Muscle layer of colon (tissue), 2 donors: ENCODE results near the gene SREBF1.

Experiments
- H3K27ac ChIP-seq: one replicate; pipeline ENCODE4 v1.7.0; 2013; ENCODE audit warnings: low read depth, mild to moderate bottlenecking, low read length, moderate library complexity
- H3K27me3 ChIP-seq, 2 donors: one replicate each; pipeline ENCODE4 v1.7.0; 2013; ENCODE audit warnings: low read length in 2 of 2, mild to moderate bottlenecking in 2 of 2; ENCODE audit not compliant: insufficient read depth in 2 of 2, control insufficient read depth in 1 of 2
- H3K36me3 ChIP-seq: one replicate; pipeline ENCODE4 v1.7.0; 2013; ENCODE audit warnings: mild to moderate bottlenecking, low read length; ENCODE audit not compliant: insufficient read depth
- H3K4me1 ChIP-seq: one replicate; pipeline ENCODE4 v1.7.0; 2013; ENCODE audit warnings: mild to moderate bottlenecking, low read length; ENCODE audit not compliant: insufficient read depth
- H3K4me3 ChIP-seq, 2 donors: one replicate each; pipeline ENCODE4 v1.7.0; 2013; ENCODE audit warnings: low read length in 2 of 2, low read depth in 1 of 2, mild to moderate bottlenecking in 1 of 2, moderate library complexity in 1 of 2
- H3K9ac ChIP-seq: one replicate; pipeline ENCODE4 v1.7.0; 2013; ENCODE audit warnings: low read length
- H3K9me3 ChIP-seq: one replicate; pipeline ENCODE4 v1.7.0; 2013; ENCODE audit warnings: mild to moderate bottlenecking, low read length
- donor health status: abdominal sarcoma.
- donor health status: Adenocarcinoma of cecum.

The SREBF1 gene

GRCh38 chr17:17826942-17827785 is 9.6 kb downstream of the SREBF1 start:
- Histone ChIP-seq H3K27ac (no peak overlapping the region), H3K4me1 (peaks cover 69% of the 10 kb centered on the region)

DNA sequence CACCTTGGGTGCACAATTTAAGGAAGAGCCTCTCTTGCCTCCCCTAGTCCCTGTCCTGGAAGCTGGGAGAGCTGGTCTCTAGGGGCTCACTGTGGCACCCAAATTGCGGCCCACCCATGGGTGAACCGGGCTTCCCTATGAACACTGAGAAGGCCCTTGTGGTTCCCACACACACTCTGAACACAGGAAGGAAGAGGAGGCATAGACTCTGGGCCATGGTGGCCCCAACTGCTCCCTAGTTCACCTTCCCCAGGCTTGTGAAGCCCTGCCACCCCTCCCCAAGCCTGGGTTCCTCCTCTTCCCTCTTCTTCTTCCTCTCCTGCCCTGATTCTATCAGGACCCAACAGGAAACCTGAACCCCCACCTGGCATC is 10.5 kb downstream of the SREBF1 start:
- Histone ChIP-seq H3K27ac (peak overlapping the region; percentile 41), H3K4me1 (peaks cover 69% of the 10 kb centered on the region), H3K27me3 (no peaks in the 10 kb centered on the region), H3K9ac (no peak overlapping the region), H3K9me3 (no peaks in the 10 kb centered on the region), H3K36me3 (no peaks in the 10 kb centered on the region), H3K4me3 (no peak overlapping the region)

More at GRCh38 chr17:17826942-17827785, 9.6 kb downstream of the SREBF1 start:
- H3K4me3 ChIP-seq = no peak overlapping the region
- H3K36me3 ChIP-seq = no peaks in the 10 kb centered on the region
- no peaks in the 10 kb centered on the region for H3K9me3 ChIP-seq
- H3K27me3 ChIP-seq = no peaks in the 10 kb centered on the region
- no peak overlapping the region for H3K9ac ChIP-seq

- H3K4me1 ChIP-seq = peaks cover 68% of the 10 kb centered on the region
These were observed 11.8 kb downstream of the SREBF1 start for GRCh38 chr17:17824783-17825614.

DNA sequence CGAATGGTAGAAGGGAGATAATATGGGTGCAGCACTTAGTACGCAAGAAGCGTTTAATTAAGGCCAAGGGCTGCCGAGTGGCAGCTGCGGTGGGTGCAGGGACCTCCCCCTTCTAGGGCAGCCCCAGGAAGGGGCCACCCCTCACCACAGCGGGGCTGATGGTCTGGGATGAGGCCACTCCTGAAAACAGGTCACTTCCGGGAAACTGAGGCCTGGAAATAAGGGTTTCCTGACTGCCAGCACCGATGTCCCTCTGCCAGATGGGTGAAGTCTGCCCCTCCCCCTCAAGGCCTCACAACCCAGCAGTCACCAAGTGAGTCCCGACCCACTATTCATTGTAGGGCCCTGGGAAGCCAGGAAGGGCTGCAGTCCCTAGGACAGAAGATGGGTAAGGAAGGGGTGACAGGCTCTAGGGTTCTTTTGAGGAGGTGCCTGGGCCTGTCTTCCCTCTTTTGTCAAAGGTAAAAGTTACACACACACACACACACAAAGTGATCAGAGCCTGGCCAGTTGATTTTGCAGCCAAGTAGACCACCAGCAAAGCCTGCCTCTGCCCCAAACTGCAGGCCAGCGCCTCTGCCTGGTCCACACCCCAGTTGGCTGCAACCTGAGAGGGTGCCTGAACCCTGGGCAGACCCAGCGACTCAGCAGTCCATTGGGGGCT is 12.5 kb downstream of the SREBF1 start:
- peak overlapping the region; percentile 12 to 70 for H3K4me3 ChIP-seq
- peaks cover 70% of the 10 kb centered on the region for H3K4me1 ChIP-seq
- peak overlapping the region; percentile 80 for H3K27ac ChIP-seq
- H3K36me3 ChIP-seq = peaks cover 5% of the 10 kb centered on the region
- H3K9ac ChIP-seq = peak overlapping the region; percentile 12
- H3K9me3 ChIP-seq = no peaks in the 10 kb centered on the region
- no peaks in the 10 kb centered on the region for H3K27me3 ChIP-seq

More at GRCh38 chr17:17824783-17825614, 11.8 kb downstream of the SREBF1 start:
- Histone ChIP-seq H3K27me3 (no peaks in the 10 kb centered on the region), H3K36me3 (no peaks in the 10 kb centered on the region), H3K4me3 (peak overlapping the region in 1 of 2 donors; percentile 70), H3K9me3 (no peaks in the 10 kb centered on the region), H3K9ac (peak overlapping the region; percentile 12), H3K27ac (peak overlapping the region; percentile 80)

- Histone ChIP-seq H3K27ac (peak overlapping the region; percentile 80), H3K36me3 (peaks cover 12% of the 10 kb centered on the region), H3K27me3 (no peaks in the 10 kb centered on the region), H3K9ac (peak overlapping the region; percentile 26), H3K4me1 (peaks cover 70% of the 10 kb centered on the region), H3K9me3 (no peaks in the 10 kb centered on the region), H3K4me3 (peak overlapping the region; percentile 33 to 70)
These were observed 13.2 kb downstream of the SREBF1 start for GRCh38 chr17:17823433-17824118.

- no peaks in the 10 kb centered on the region for H3K27me3 ChIP-seq
- H3K4me3 ChIP-seq = peak overlapping the region in 1 of 2 donors; percentile 60
- H3K4me1 ChIP-seq = peaks cover 70% of the 10 kb centered on the region
- no peaks in the 10 kb centered on the region for H3K9me3 ChIP-seq
- H3K9ac ChIP-seq = peak overlapping the region; percentile 26
- peak overlapping the region; percentile 46 for H3K27ac ChIP-seq
- peaks cover 16% of the 10 kb centered on the region for H3K36me3 ChIP-seq
These were observed 14.2 kb downstream of the SREBF1 start for GRCh38 chr17:17822616-17823015.

DNA sequence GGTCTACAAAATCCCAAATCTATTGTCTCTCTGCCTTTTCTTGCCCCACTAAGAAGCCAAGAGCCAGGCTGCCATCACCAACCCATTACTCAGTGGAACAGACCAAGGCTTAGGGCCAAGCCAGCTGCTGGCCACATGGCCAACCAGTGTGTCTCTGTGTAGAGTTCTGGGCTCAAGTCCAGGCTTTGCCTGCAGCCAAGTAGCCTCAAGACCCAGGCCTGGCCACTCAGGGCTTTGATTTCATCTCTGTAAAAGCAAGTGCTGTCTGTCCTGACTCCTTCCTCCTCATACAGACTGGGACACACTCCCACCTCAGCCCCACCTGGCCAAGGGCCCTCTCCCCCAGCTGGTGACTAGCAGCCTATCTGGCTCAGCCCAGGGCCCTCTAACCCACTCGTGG is 14.6 kb downstream of the SREBF1 start:
- H3K4me1 ChIP-seq = peaks cover 70% of the 10 kb centered on the region
- H3K27ac ChIP-seq = peak overlapping the region; percentile 46
- peaks cover 16% of the 10 kb centered on the region for H3K36me3 ChIP-seq
- no peaks in the 10 kb centered on the region for H3K27me3 ChIP-seq
- H3K9ac ChIP-seq = no peak overlapping the region
- H3K9me3 ChIP-seq = no peaks in the 10 kb centered on the region
- H3K4me3 ChIP-seq = peak overlapping the region in 1 of 2 donors; percentile 60

DNA sequence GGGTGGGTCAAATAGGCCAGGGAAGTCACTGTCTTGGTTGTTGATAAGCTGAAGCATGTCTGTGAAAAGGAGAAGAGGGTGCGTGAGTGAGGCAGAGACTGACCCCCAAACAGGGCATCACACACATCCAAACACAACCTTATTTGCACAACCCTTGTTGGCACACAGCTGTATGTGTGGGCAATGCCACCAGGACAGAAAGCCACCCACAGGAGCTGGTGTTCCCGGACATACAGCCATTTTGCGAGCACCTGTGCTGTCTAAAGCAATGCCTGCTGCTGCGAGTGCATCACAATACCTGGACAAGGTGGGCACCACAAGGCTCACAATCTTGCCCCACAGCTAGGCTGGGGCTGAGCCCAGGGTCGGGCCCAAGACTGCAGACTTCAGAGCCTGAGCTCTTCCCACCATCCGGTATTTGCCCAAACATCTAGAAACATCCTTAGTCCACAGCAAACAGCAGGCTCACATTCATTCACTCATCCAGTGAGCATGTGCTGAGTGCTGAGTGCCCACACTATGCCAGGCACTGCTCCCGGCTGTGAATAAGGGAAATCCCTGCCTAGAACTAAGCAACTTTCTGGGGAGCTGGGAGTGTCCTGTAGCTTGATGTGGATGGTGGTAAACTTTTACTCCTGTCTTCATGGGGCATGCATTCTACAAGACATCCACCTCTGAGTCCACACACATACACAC is 16.2 kb downstream of the SREBF1 start:
- Histone ChIP-seq H3K4me1 (peaks cover 62% of the 10 kb centered on the region), H3K9ac (no peak overlapping the region), H3K9me3 (no peaks in the 10 kb centered on the region), H3K4me3 (no peak overlapping the region), H3K36me3 (peaks cover 16% of the 10 kb centered on the region), H3K27ac (no peak overlapping the region), H3K27me3 (no peaks in the 10 kb centered on the region)

DNA sequence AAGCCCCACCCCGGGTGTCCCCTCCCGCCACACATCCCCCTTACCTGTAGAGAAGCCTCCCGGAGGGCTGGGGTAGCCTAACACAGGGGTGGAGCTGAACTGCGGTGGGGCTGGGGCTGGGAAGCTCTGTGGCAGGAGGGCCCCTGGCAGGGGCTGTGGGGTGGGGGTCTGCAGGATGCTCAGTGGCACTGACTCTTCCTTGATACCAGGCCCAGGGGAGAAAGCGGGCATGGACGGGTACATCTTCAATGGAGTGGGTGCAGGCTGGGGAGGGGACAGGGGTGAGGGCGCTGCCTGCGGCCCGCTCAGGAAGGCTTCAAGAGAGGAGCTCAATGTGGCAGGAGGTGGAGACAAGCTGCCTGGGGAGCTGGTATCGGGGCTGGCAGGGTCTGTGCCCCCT is 16.7 kb downstream of the SREBF1 start:
- H3K9ac ChIP-seq = no peak overlapping the region
- H3K27ac ChIP-seq = no peak overlapping the region
- H3K27me3 ChIP-seq = no peaks in the 10 kb centered on the region
- no peaks in the 10 kb centered on the region for H3K9me3 ChIP-seq
- H3K4me3 ChIP-seq = no peak overlapping the region
- peaks cover 62% of the 10 kb centered on the region for H3K4me1 ChIP-seq
- H3K36me3 ChIP-seq = peaks cover 16% of the 10 kb centered on the region

DNA sequence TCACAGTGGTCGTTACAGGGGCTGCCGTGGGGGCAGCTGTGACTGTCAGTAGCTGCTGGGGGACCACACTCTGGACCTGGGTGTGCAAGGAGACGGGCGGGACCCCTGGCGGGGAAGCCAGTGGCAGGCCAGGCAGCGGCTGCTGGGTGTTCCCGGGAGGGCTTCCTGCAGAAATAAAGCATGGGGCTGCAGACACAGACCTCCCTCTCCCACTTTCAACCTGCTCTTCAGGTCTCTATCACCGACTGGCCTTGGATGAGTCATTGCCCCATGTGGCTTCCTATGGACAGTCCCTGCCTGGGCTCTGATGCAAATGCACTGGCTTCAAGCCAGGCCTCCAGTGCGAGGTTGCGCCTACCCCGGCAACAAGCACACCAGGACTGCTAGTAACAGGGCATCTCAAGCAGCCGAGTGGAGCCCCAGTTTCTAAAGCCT is 17.2 kb downstream of the SREBF1 start:
- no peaks in the 10 kb centered on the region for H3K27me3 ChIP-seq
- peaks cover 57% of the 10 kb centered on the region for H3K4me1 ChIP-seq
- H3K36me3 ChIP-seq = peaks cover 16% of the 10 kb centered on the region
- no peak overlapping the region for H3K9ac ChIP-seq
- H3K9me3 ChIP-seq = no peaks in the 10 kb centered on the region
- no peak overlapping the region for H3K27ac ChIP-seq
- H3K4me3 ChIP-seq = no peak overlapping the region
